Immature natural killer cell (primary cell): ENCODE data around the gene NFE2. TPM values are rescaled to one million over a fixed set of nuclear protein-coding genes. Genes with fewer than 3 reads are reported as not detected.
"Not testable (repeated sequence)": the region's sequence is repeated elsewhere in the genome, so short reads cannot be mapped to it uniquely, and the experiment has no call there.

ENCODE experiments used
- DNase-seq, 3 donors: peaks; one replicate each; pipeline ENCODE4 v3.0.0; 2022; ENCODE audit warnings: mixed read lengths in 1 of 3
- H3K27ac Mint-ChIP-seq, 6 donors: one replicate each; pipeline ENCODE4 v1.8.0; 2020; ENCODE audit warnings: mixed read lengths in 6 of 6, mild to moderate bottlenecking in 5 of 6, inconsistent platforms in 4 of 6, moderate library complexity in 3 of 6
- H3K27me3 Mint-ChIP-seq, 3 donors: one replicate each; pipeline ENCODE4 v1.8.0; 2020 to 2021; ENCODE audit warnings: low read depth in 3 of 3, mild to moderate bottlenecking in 3 of 3, mixed read lengths in 3 of 3, moderate library complexity in 3 of 3, inconsistent platforms in 1 of 3
- H3K36me3 Mint-ChIP-seq, 3 donors: one replicate each; pipeline ENCODE4 v1.8.0; 2020; ENCODE audit warnings: mixed read lengths in 3 of 3, inconsistent platforms in 2 of 3, mild to moderate bottlenecking in 2 of 3
- H3K4me1 Mint-ChIP-seq, 2 donors: one replicate each; pipeline ENCODE4 v1.8.0; 2020; ENCODE audit warnings: inconsistent platforms in 2 of 2, mild to moderate bottlenecking in 2 of 2, mixed read lengths in 2 of 2, moderate library complexity in 1 of 2
- H3K4me3 Mint-ChIP-seq, 5 donors: one replicate each; pipeline ENCODE4 v1.8.0; 2020; ENCODE audit warnings: mild to moderate bottlenecking in 5 of 5, mixed read lengths in 5 of 5, inconsistent platforms in 3 of 5, moderate library complexity in 3 of 5
- H3K9me3 Mint-ChIP-seq, 6 donors: one replicate each; pipeline ENCODE4 v1.8.0; 2020; ENCODE audit warnings: mild to moderate bottlenecking in 6 of 6, mixed read lengths in 6 of 6, inconsistent platforms in 4 of 6, moderate library complexity in 3 of 6
- polyA plus RNA-seq, 3 donors: library from polyadenylated mRNA; unstranded; fragments of 300-500 nt; fragmentation: Illumina TruSeq; gene quantifications; one replicate each; pipeline ENCODE4 v1.2.3, GENCODE V29; 2021

NFE2 gene
- polyA plus RNA-seq, 3 donors from 2014 or later, result 1.6 to 3.6 (median 2.0) TPM

- Mint-ChIP-seq H3K4me1 (peaks cover 53 to 74% of the 10 kb centered on the region in 2 donors), H3K4me3 (peak overlapping the region in 2 of 5 donors; percentile 21 to 29)
Observed at GRCh38 chr12:54328595-54329337, 28.0 kb upstream of the NFE2 start.

GRCh38 chr12:54325442-54326109, 24.8 kb upstream of the NFE2 start:
- not testable (repeated sequence) for H3K27me3 Mint-ChIP-seq, H3K9me3 Mint-ChIP-seq, H3K36me3 Mint-ChIP-seq, DNase-seq
- H3K27ac Mint-ChIP-seq, result peak overlapping the region; percentile 94 to 100 (median 96)
- H3K4me3 Mint-ChIP-seq, result peak overlapping the region; percentile 95 to 100 (median 98)
- peaks cover 35 to 55% of the 10 kb centered on the region in 2 donors for H3K4me1 Mint-ChIP-seq

More at GRCh38 chr12:54328595-54329337, 28.0 kb upstream of the NFE2 start:
- H3K27ac Mint-ChIP-seq, result peak overlapping the region; percentile 2 to 81 (median 70)
- DNase-seq, result no peak
- H3K9me3 Mint-ChIP-seq, result no peaks in the 10 kb centered on the region
- peaks cover 0 to 3% (median 0%) of the 10 kb centered on the region in 3 donors for H3K36me3 Mint-ChIP-seq
- peaks cover 5 to 8% (median 7%) of the 10 kb centered on the region in 3 donors for H3K27me3 Mint-ChIP-seq

DNA sequence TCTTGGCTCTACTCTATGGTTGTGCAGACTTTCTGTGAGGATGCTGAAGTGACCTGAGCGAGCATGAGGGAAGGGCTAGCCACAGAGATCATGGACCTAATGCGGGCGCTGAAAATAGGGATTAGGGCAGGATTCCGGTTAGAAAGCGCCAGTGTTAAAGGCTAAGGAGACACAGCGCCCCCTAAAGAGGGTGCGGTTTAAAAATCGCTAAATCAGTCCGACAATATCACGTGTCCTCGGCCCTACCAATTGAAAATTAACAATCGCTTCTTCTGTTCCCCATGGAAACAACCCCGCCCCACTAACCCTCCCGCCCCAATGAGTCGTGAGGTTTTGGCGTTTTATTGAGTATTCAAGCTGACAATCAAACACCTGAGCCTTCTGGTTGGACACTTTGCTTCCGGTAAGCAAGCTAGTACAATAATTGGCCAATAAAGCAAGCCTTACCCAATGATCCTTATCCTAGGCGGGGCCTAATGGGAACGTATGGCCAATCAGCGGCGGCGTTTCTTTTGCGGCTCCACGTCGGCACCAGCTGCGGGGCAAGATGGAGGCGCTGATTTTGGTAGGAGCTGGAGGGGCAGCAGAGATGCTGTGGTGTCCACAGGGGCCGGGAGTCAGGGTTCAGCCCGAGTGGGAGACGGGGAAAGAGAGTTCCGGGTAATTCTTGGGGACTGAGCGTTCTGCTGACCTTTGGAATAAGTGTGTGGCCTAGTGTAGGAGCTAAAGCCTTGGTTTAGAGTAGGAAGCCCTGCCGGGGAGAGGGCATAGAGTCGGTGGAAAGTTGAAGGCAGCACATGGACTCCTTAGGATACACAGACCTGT, 24.0 kb upstream of the NFE2 start, which contains the start of gene COPZ1:
TSS of gene COPZ1 (plus strand) at position 515 of the 825 bp plus-strand sequence. CDS start at position 548, 33 bp downstream.
- DNase-seq, result peak; percentile 94 to 96 (median 94)
- H3K4me3 Mint-ChIP-seq, result peak within 1 kb of the TSS; percentile 95 to 100 (median 98)
- H3K9me3 Mint-ChIP-seq, result no peaks in the 10 kb centered on the region
- peaks cover 5 to 8% (median 7%) of the 10 kb centered on the region in 3 donors for H3K27me3 Mint-ChIP-seq
- H3K4me1 Mint-ChIP-seq, result peaks cover 31 to 48% of the 10 kb centered on the region in 2 donors
- H3K27ac Mint-ChIP-seq, result peak within 1 kb of the TSS; percentile 94 to 100 (median 96)
- H3K36me3 Mint-ChIP-seq, result peaks cover 0 to 3% (median 0%) of the 10 kb centered on the region in 3 donors

- no peak overlapping the region for H3K4me3 Mint-ChIP-seq
- DNase-seq, result no peak
- peaks cover 16 to 20% of the 10 kb centered on the region in 2 donors for H3K4me1 Mint-ChIP-seq
- H3K9me3 Mint-ChIP-seq, result no peaks in the 10 kb centered on the region
- H3K27me3 Mint-ChIP-seq, result peaks cover 5 to 8% (median 6%) of the 10 kb centered on the region in 3 donors
- H3K36me3 Mint-ChIP-seq, result peaks cover 0 to 3% (median 0%) of the 10 kb centered on the region in 3 donors
- H3K27ac Mint-ChIP-seq, result no peak overlapping the region
Observed at GRCh38 chr12:54321363-54321762, 20.5 kb upstream of the NFE2 start.

DNA sequence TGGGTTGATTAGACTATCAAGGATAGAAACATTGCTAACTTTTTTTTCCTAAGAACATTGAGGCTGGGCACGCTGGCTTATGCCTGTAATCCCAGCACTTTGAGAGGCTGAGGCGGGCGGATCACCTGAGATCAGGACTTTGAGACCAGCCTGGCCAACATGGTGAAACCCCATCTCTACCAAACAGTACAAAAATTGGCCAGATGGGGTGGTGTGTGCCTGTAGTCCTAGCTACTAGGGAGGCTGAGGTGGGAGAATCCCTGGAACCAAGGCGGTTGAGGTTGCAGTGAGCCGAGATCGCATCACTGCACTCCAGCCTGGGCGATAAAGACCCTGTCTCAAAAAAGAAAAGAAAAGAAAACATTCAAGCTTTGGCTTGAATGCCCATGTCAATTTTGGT, 11.5 kb upstream of the NFE2 start:
- not testable (repeated sequence) for H3K4me1 Mint-ChIP-seq, H3K27ac Mint-ChIP-seq, H3K27me3 Mint-ChIP-seq

DNA sequence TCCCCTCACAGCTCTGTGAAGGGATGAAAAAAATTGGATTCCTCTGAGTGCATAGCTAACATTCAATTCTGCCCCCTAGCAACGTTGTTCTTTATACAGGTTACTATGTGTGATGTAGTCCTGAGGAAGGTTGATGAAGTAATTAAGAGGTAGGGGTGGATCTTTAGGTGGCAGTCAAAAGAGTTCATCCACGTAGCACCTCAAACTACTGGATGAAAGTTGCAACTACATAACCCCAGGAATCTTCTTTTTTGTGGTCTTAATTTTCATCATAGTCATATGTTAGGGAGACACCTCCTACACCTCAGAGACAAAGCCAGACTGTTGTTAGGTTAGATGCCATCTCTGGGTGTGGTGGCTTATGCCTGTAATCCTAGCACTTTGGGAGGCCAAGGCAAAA, 10.2 kb upstream of the NFE2 start:
- H3K9me3 Mint-ChIP-seq, result no peaks in the 10 kb centered on the region

More for the DNA sequence above, 11.5 kb upstream of the NFE2 start:
- DNase-seq, H3K4me3 Mint-ChIP-seq, H3K36me3 Mint-ChIP-seq, H3K9me3 Mint-ChIP-seq: not testable (repeated sequence)

GRCh38 chr12:54306925-54307741, 6.3 kb upstream of the NFE2 start:
- Mint-ChIP-seq H3K36me3 (peaks cover 0 to 3% (median 0%) of the 10 kb centered on the region in 3 donors), H3K9me3 (no peaks in the 10 kb centered on the region), H3K27me3 (peaks cover 4 to 9% (median 8%) of the 10 kb centered on the region in 3 donors), H3K4me1 (peaks cover 35 to 41% of the 10 kb centered on the region in 2 donors), H3K4me3 (peak overlapping the region in 1 of 5 donors; percentile 14), H3K27ac (peak overlapping the region in 4 of 6 donors; percentile 1 to 75 (median 32))
- DNase-seq, result no peak

More for the DNA sequence above, 10.2 kb upstream of the NFE2 start:
- H3K36me3 Mint-ChIP-seq, result peaks cover 0 to 3% (median 0%) of the 10 kb centered on the region in 3 donors
- peaks cover 12% of the 10 kb centered on the region in 2 donors for H3K4me1 Mint-ChIP-seq
- DNase-seq, result no peak
- H3K4me3 Mint-ChIP-seq, result no peak overlapping the region
- H3K27me3 Mint-ChIP-seq, result peaks cover 2 to 8% (median 7%) of the 10 kb centered on the region in 3 donors
- no peak overlapping the region for H3K27ac Mint-ChIP-seq

DNA sequence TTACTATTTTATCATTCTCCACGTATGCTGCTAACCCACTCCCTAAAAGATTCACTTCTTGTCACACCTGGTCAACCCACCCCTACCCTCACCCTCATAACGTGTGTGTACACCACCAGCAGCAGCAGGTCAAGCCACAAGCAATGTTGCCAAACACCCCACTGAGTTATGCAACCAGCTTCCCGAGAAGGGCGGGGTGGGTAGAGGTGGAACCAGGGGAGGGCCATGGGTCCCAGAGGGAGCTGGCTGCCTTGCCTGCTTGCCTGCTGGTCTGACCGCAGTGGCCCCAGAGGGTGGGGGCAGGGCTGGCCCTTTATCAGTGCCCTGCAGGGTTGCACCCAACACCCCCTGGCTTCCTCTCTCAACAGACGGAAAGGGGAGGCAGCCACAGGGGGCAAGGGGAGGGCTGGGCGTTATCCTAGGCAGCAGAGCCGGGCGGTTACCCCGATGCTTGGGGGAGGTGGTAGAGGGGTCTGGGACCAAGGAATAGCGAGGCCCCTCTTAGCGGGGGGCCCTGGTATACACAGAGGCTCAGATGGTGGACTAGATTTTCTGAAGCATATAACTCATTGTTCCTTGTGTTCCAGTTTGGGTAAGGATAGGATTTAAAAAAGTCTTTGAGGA, 3.5 kb upstream of the NFE2 start:
- Mint-ChIP-seq H3K27me3 (peaks cover 7 to 13% (median 8%) of the 10 kb centered on the region in 3 donors), H3K27ac (peak overlapping the region; percentile 3 to 82 (median 79)), H3K36me3 (no peaks in the 10 kb centered on the region), H3K9me3 (no peaks in the 10 kb centered on the region), H3K4me3 (peak overlapping the region; percentile 60 to 79 (median 75)), H3K4me1 (peaks cover 44 to 56% of the 10 kb centered on the region in 2 donors)
- DNase-seq, result peak; percentile 57 to 68 (median 66)

- H3K27me3 Mint-ChIP-seq, result peaks cover 10 to 13% (median 13%) of the 10 kb centered on the region in 3 donors
- no peak for DNase-seq
- peak overlapping the region; percentile 60 to 79 (median 75) for H3K4me3 Mint-ChIP-seq
- H3K9me3 Mint-ChIP-seq, result no peaks in the 10 kb centered on the region
- peak overlapping the region; percentile 25 to 82 (median 74) for H3K27ac Mint-ChIP-seq
- H3K36me3 Mint-ChIP-seq, result no peaks in the 10 kb centered on the region
- peaks cover 44 to 56% of the 10 kb centered on the region in 2 donors for H3K4me1 Mint-ChIP-seq
Observed at GRCh38 chr12:54303640-54304039, 2.8 kb upstream of the NFE2 start.

- Mint-ChIP-seq H3K4me3 (peak overlapping the region in 2 of 5 donors; percentile 10 to 57), H3K36me3 (no peaks in the 10 kb centered on the region), H3K9me3 (no peaks in the 10 kb centered on the region), H3K4me1 (peaks cover 43 to 58% of the 10 kb centered on the region in 2 donors), H3K27me3 (peaks cover 10 to 19% (median 16%) of the 10 kb centered on the region in 3 donors), H3K27ac (peak overlapping the region in 2 of 6 donors; percentile 43 to 69)
- no peak for DNase-seq
Observed at GRCh38 chr12:54301428-54302048, 723 bp upstream of the NFE2 start.

- Mint-ChIP-seq H3K9me3 (no peaks in the 10 kb centered on the region), H3K27me3 (peaks cover 10 to 19% (median 16%) of the 10 kb centered on the region in 3 donors), H3K4me3 (peak overlapping the region in 2 of 5 donors; percentile 29 to 61), H3K36me3 (no peaks in the 10 kb centered on the region), H3K4me1 (peaks cover 45 to 59% of the 10 kb centered on the region in 2 donors), H3K27ac (no peak overlapping the region)
- no peak for DNase-seq
Observed at GRCh38 chr12:54300225-54300731, 537 bp downstream of the NFE2 start.
